ENCODE data around the gene PBX2.

DNA sequence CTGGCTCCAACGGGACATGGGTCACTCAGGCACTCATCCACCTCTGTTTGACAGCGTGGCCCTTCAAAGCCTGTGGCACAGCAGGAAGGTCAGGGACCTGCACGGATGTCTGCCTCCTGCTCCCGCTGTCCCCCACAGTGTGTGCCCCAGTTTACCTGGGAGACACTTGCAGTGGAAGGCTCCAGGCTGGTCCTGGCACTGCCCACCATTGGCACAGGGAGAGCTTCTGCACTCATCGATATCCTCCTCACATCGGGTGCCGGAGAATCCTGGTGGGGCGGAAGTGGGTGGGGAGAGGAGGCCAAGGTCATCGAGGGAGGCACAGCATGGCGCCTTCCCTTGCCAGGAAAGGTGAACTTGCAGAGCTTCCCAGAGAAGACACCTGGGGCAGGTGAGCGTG lies 27.0 kb upstream of the PBX2 start:
- TF ChIP-seq CTCF (IDR thresholded peaks at IDR 0.05): no peak
- TF ChIP-seq POLR2A (IDR thresholded peaks at IDR 0.05): no peak

Measured in heart left ventricle (tissue), 13 donors.